Karpas-422 (cell line): Measurements from ENCODE around the gene RIOX2. TPM values are rescaled to one million over a fixed set of nuclear protein-coding genes. Genes with fewer than 3 reads are reported as not detected.

Source experiments
- DNase-seq: peaks from one replicate; pipeline ENCODE4 v3.0.0-alpha.2; 2015
- H2AFZ ChIP-seq: fragments of 200-600 bp; sonication (generic); 2 replicates; pipeline ENCODE4 v1.6.1; 2014; ENCODE audit warnings: antibody characterized with exemption, low read length, mixed read lengths
- H3K27ac ChIP-seq: fragments of 200-600 bp; sonication (generic); 2 replicates; pipeline ENCODE4 v1.5.1; 2014; ENCODE audit warnings: mild to moderate bottlenecking, low read length, moderate library complexity
- H3K27me3 ChIP-seq: fragments of 200-600 bp; sonication (generic); 2 replicates; pipeline ENCODE4 v1.6.1; 2014; ENCODE audit warnings: low read length, mixed read lengths
- H3K36me3 ChIP-seq: fragments of 200-600 bp; sonication (generic); 2 replicates; pipeline ENCODE4 v1.6.1; 2014; ENCODE audit warnings: low read length, mixed read lengths; ENCODE audit not compliant: insufficient read depth
- H3K4me1 ChIP-seq: fragments of 200-600 bp; sonication (generic); 2 replicates; pipeline ENCODE4 v1.6.1; 2014; ENCODE audit warnings: mild to moderate bottlenecking, low read length, mixed read lengths
- H3K4me2 ChIP-seq: fragments of 200-600 bp; sonication (generic); 2 replicates; pipeline ENCODE4 v1.6.1; 2014; ENCODE audit warnings: low read length, low read depth, mild to moderate bottlenecking; ENCODE audit not compliant: poor library complexity, severe bottlenecking
- H3K4me3 ChIP-seq: fragments of 200-600 bp; sonication (generic); 2 replicates; pipeline ENCODE4 v1.5.1; 2014; ENCODE audit warnings: mild to moderate bottlenecking, antibody characterized with exemption, low read length, mixed read lengths
- H3K79me2 ChIP-seq: fragments of 200-600 bp; sonication (generic); 2 replicates; pipeline ENCODE4 v1.6.1; 2014; ENCODE audit warnings: mild to moderate bottlenecking, low read length, mixed read lengths
- H3K9ac ChIP-seq: fragments of 200-600 bp; sonication (generic); 2 replicates; pipeline ENCODE4 v1.6.0; 2014; ENCODE audit warnings: low read length
- H3K9me2 ChIP-seq: fragments of 200-600 bp; sonication (generic), shearing (Covaris generic); replicated peaks from 2 replicates; pipeline ENCODE4 v1.6.0; 2014; ENCODE audit warnings: mild to moderate bottlenecking, low read length, moderate library complexity; ENCODE audit not compliant: insufficient read depth
- H3K9me3 ChIP-seq: fragments of 300-700, 200-600 bp; sonication (generic); 2 replicates; pipeline ENCODE4 v1.6.1; 2014; ENCODE audit warnings: low read length, mixed read lengths
- H4K20me1 ChIP-seq: fragments of 200-600 bp; sonication (generic); 2 replicates; pipeline ENCODE4 v1.6.1; 2014; ENCODE audit warnings: mild to moderate bottlenecking, antibody characterized with exemption, low read length, low read depth; ENCODE audit not compliant: insufficient read depth
- total RNA-seq: library from RNA; depleted of rRNA; stranded (reverse); fragments of >200 nt; shearing (Covaris generic); gene quantifications from 2 replicates; pipeline ENCODE4 v1.2.3, GENCODE V29; 2014; ENCODE audit warnings: low replicate concordance

Gene RIOX2
- total RNA-seq, 1 experiment from 2014 or later, result 55.6 TPM

DNA sequence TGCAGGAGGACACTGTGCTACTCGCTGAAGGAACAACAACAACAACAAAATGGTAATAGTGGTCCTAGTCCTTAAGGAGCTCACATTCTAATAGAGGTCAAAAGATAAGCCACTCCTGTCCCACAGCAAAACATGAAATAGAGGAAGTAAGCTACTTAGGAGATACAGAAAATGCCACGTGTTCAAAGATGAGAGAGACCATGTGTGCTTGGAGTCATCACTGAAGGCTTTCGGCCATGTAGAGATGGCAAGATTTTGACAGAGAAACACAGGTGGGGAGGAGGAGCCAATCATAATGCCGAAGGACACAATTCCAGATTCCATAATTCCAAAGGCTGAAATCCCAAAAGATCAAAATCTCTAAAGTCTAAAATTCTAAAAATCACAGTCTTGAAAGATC, 24.8 kb upstream of the RIOX2 start:
- H3K9ac ChIP-seq, result no peak overlapping the region
- H3K9me2 ChIP-seq, result no peaks in the 10 kb centered on the region
- no peaks in the 10 kb centered on the region for H3K79me2 ChIP-seq
- DNase-seq, result no peak
- H4K20me1 ChIP-seq, result no peaks in the 10 kb centered on the region
- H2AFZ ChIP-seq, result peak overlapping the region; percentile 82; the same call in 1 of the 2 replicates
- no peak overlapping the region for H3K4me3 ChIP-seq
- H3K27ac ChIP-seq, result no peak overlapping the region
- H3K27me3 ChIP-seq, result no peaks in the 10 kb centered on the region
- no peaks in the 10 kb centered on the region for H3K4me1 ChIP-seq
- H3K9me3 ChIP-seq, result no peaks in the 10 kb centered on the region
- H3K36me3 ChIP-seq, result no peaks in the 10 kb centered on the region
- no peak overlapping the region for H3K4me2 ChIP-seq

GRCh38 chr3:97994328-97994945, 22.2 kb upstream of the RIOX2 start:
- H3K4me3 ChIP-seq, result no peak overlapping the region
- DNase-seq, result no peak
- no peak overlapping the region for H3K4me2 ChIP-seq
- no peaks in the 10 kb centered on the region for H3K9me3 ChIP-seq
- H3K4me1 ChIP-seq, result no peaks in the 10 kb centered on the region
- no peaks in the 10 kb centered on the region for H3K79me2 ChIP-seq
- no peaks in the 10 kb centered on the region for H4K20me1 ChIP-seq
- no peak overlapping the region for H3K9ac ChIP-seq
- no peak overlapping the region for H2AFZ ChIP-seq
- no peaks in the 10 kb centered on the region for H3K36me3 ChIP-seq
- H3K27ac ChIP-seq, result no peak overlapping the region
- no peaks in the 10 kb centered on the region for H3K9me2 ChIP-seq
- no peaks in the 10 kb centered on the region for H3K27me3 ChIP-seq

GRCh38 chr3:97993526-97993925, 21.3 kb upstream of the RIOX2 start:
- no peaks in the 10 kb centered on the region for H3K9me2 ChIP-seq
- H3K4me3 ChIP-seq, result no peak overlapping the region
- H3K36me3 ChIP-seq, result no peaks in the 10 kb centered on the region
- H3K27ac ChIP-seq, result no peak overlapping the region
- no peak overlapping the region for H2AFZ ChIP-seq
- no peak overlapping the region for H3K4me2 ChIP-seq
- no peaks in the 10 kb centered on the region for H3K27me3 ChIP-seq
- H3K9ac ChIP-seq, result no peak overlapping the region
- H4K20me1 ChIP-seq, result no peaks in the 10 kb centered on the region
- no peaks in the 10 kb centered on the region for H3K9me3 ChIP-seq
- no peaks in the 10 kb centered on the region for H3K4me1 ChIP-seq
- DNase-seq, result no peak
- H3K79me2 ChIP-seq, result no peaks in the 10 kb centered on the region

DNA sequence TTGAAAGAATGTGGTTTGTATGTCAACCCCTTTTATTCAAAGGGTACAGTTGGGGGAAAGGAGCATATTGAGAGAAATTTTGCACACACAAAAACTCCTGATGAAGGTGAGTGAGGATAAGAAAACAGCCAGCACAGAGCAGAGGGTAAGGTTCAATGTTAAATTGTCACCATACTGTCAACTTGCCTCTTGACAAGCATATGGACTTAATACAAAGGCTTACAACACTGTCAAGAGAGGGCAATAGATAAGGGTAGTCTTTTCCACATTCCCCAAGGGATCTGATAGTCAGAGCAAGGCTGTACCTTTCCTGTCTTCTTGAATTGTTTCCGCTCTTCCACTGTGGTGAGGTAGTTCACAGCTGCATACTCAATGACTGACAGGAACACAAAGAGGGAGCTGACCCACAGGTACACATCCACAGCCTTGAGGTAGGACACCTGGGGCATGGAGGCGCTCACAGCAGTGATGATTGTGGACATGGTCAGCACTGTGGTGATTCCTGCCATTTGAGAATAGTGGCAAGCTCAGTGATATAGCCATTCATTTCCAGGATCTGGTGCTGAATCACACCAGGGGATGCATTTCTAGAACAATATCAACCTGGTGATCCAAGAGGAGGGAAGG, 20.4 kb upstream of the RIOX2 start:
- no peak overlapping the region for H3K27ac ChIP-seq
- no peaks in the 10 kb centered on the region for H3K9me3 ChIP-seq
- no peak for DNase-seq
- H3K9ac ChIP-seq, result no peak overlapping the region
- no peaks in the 10 kb centered on the region for H3K79me2 ChIP-seq
- no peak overlapping the region for H3K4me2 ChIP-seq
- H4K20me1 ChIP-seq, result no peaks in the 10 kb centered on the region
- H3K9me2 ChIP-seq, result no peaks in the 10 kb centered on the region
- H3K4me3 ChIP-seq, result no peak overlapping the region
- no peaks in the 10 kb centered on the region for H3K36me3 ChIP-seq
- no peak overlapping the region for H2AFZ ChIP-seq
- no peaks in the 10 kb centered on the region for H3K4me1 ChIP-seq
- H3K27me3 ChIP-seq, result no peaks in the 10 kb centered on the region

DNA sequence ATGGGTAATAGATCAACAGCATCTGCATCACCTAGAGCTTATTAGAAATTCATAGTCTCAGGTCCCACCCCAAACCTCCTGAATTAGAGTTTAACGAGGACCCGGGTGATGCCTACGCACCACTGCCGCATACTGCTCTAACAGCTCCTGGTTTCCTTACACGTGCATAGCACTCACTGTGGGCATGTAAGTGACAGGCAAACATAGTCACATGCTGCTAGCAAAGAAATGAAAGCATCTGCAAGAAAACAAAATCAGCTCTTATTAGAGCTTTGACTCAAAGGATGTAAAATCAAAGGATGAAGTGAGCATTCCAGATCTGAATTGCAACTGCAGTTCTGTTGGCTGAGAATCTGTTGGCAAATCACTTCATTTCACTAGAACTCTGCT, 19.1 kb upstream of the RIOX2 start:
- no peak overlapping the region for H3K9ac ChIP-seq
- H3K4me1 ChIP-seq, result no peaks in the 10 kb centered on the region
- H3K4me3 ChIP-seq, result no peak overlapping the region
- no peak overlapping the region for H3K4me2 ChIP-seq
- DNase-seq, result no peak
- no peaks in the 10 kb centered on the region for H3K9me2 ChIP-seq
- H3K36me3 ChIP-seq, result no peaks in the 10 kb centered on the region
- no peaks in the 10 kb centered on the region for H4K20me1 ChIP-seq
- no peaks in the 10 kb centered on the region for H3K27me3 ChIP-seq
- H3K9me3 ChIP-seq, result no peaks in the 10 kb centered on the region
- H3K27ac ChIP-seq, result no peak overlapping the region
- no peaks in the 10 kb centered on the region for H3K79me2 ChIP-seq
- no peak overlapping the region for H2AFZ ChIP-seq

DNA sequence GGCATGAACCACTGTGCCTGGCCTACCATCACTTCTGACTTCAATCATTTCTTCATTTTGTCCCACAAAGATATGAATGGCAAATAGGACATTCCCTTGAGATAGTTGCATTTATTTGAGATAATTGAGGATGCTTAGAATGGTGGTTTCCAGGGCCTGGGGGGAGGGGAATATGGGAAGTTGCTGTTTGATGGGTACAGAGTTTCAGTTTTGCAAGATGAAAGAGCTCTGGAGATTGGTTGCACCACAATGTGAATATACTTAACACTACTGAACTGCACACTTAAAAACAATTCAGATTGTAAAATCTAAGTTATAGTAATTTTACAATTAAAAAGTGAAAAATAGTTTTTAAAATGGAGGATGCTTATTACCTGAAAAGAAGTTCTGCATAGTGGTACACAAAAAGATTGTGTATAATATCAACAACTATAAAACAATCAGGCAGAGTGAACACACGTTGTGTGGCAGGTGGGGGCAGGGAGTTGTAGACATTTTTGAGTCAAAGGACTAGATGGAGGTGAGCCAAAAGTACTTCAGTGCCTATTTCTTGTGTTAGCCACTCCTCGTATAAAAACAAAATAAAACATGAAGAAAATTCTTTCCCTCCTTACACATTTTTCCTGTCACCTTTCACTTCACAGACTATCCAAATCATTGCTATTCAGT, 18.5 kb upstream of the RIOX2 start:
- Histone ChIP-seq H3K4me2 (no peak overlapping the region), H3K4me3 (no peak overlapping the region), H3K9ac (no peak overlapping the region), H3K79me2 (no peaks in the 10 kb centered on the region), H3K36me3 (no peaks in the 10 kb centered on the region), H2AFZ (no peak overlapping the region), H3K9me2 (no peaks in the 10 kb centered on the region), H3K27me3 (no peaks in the 10 kb centered on the region), H4K20me1 (no peaks in the 10 kb centered on the region), H3K27ac (no peak overlapping the region), H3K9me3 (no peaks in the 10 kb centered on the region), H3K4me1 (no peaks in the 10 kb centered on the region)
- DNase-seq, result no peak

DNA sequence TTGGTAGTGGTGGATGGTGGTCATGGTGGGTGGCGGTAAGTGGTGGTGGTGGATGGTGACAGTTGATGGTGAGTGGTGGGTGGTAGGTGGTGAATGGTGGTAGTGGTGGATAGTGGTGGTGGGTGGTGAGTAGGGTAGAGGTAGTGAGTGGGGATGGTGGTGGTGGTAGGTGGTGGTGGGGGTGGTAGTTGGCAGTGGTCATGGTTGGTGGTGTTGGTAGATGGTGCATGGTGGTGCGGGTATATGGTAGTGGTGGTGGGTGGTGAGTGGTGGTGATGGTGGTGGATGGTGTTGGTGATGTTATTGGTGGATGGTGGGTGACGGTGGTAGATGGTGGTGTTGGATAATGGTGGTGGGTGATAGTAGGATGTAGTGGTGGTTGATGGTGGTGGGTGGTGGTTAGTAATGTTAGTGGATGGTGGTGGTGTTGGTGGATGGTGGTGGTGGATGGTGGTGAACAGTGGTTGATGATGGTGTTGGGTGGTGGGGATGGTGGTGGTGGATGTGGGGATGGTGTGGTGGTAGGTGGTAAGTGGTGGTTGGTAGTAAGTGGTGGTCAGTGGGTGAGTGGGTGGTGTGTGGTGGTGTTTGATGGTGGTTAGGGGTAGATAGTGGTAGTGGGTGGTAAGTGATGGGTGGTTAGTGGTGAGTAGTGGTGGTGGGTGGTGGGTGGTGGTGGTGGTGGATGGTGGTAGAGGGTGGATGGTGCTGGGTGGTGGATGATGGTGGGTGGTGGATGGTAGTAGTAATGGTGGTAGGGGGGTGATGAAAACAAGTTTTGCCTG, 16.7 kb upstream of the RIOX2 start:
- Histone ChIP-seq H3K4me1 (no peaks in the 10 kb centered on the region), H3K79me2 (no peaks in the 10 kb centered on the region), H3K4me3 (no peak overlapping the region), H3K9me3 (no peaks in the 10 kb centered on the region), H3K4me2 (no peak overlapping the region), H3K27ac (no peak overlapping the region), H4K20me1 (no peaks in the 10 kb centered on the region), H3K9ac (no peak overlapping the region), H3K27me3 (no peaks in the 10 kb centered on the region), H3K36me3 (no peaks in the 10 kb centered on the region), H3K9me2 (no peaks in the 10 kb centered on the region), H2AFZ (no peak overlapping the region)
- DNase-seq, result no peak

- no peaks in the 10 kb centered on the region for H3K9me2 ChIP-seq
- no peak overlapping the region for H3K4me2 ChIP-seq
- no peaks in the 10 kb centered on the region for H3K4me1 ChIP-seq
- no peaks in the 10 kb centered on the region for H3K27me3 ChIP-seq
- no peak for DNase-seq
- H4K20me1 ChIP-seq, result no peaks in the 10 kb centered on the region
- no peak overlapping the region for H3K9ac ChIP-seq
- H3K27ac ChIP-seq, result no peak overlapping the region
- H3K79me2 ChIP-seq, result no peaks in the 10 kb centered on the region
- no peaks in the 10 kb centered on the region for H3K36me3 ChIP-seq
- no peak overlapping the region for H2AFZ ChIP-seq
- no peak overlapping the region for H3K4me3 ChIP-seq
- H3K9me3 ChIP-seq, result no peaks in the 10 kb centered on the region
These were observed 15.1 kb upstream of the RIOX2 start for GRCh38 chr3:97987306-97987705.
